Adrenal gland (tissue), 5 donors: ENCODE results near the gene RANBP2.
"Not testable (repeated sequence)": the region's sequence is repeated elsewhere in the genome, so short reads cannot be mapped to it uniquely, and the experiment has no call there.

Experiments used
- POLR2A ChIP-seq, 2 donors: fragments of 450-650 bp; IDR thresholded peaks; one replicate each; pipeline ENCODE4 v1.6.1; 2017; ENCODE audit warnings: antibody characterized with exemption in 2 of 2, mild to moderate bottlenecking in 2 of 2, moderate library complexity in 1 of 2
- TF ChIP-seq, protein P1 (sequence below), 6 experiments: fragments of 450-650 bp in 4 of 6; fragments of 200-600 bp in 2 of 6; sonication (generic) in 1 of 6; IDR thresholded peaks; 1 replicate in 5 of 6; 2 replicates in 1 of 6; pipeline versions ENCODE4 v1.5.1 to v1.8.0; 2016 to 2021; ENCODE audit warnings: antibody characterized with exemption in 6 of 6, mild to moderate bottlenecking in 2 of 6, moderate library complexity in 1 of 6
- donor health status: DM: no; HTN: no; CAD: no.

DNA sequence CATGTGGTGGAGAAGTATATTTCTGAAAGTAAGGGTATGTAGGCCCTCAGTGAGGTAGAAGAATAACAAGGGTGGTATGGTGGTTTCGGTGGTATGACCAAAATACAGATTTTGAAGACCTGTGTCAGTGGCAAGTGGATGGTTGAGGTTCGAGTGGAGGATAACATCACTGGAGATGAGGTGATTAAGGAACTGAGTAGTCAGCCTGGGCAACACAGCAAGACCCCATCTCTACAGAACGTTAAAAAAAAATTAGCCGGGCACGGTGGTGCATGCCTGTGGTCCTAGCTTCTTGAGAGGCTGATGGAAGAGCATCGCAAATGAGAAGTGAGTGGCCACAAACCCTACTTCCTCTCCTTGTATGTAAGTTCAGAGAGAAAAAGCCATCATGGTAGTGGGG, 15.4 kb downstream of the RANBP2 start:
- TF ChIP-seq, protein P1, sequence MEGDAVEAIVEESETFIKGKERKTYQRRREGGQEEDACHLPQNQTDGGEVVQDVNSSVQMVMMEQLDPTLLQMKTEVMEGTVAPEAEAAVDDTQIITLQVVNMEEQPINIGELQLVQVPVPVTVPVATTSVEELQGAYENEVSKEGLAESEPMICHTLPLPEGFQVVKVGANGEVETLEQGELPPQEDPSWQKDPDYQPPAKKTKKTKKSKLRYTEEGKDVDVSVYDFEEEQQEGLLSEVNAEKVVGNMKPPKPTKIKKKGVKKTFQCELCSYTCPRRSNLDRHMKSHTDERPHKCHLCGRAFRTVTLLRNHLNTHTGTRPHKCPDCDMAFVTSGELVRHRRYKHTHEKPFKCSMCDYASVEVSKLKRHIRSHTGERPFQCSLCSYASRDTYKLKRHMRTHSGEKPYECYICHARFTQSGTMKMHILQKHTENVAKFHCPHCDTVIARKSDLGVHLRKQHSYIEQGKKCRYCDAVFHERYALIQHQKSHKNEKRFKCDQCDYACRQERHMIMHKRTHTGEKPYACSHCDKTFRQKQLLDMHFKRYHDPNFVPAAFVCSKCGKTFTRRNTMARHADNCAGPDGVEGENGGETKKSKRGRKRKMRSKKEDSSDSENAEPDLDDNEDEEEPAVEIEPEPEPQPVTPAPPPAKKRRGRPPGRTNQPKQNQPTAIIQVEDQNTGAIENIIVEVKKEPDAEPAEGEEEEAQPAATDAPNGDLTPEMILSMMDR (IDR thresholded peaks at IDR 0.05): not testable (repeated sequence)
- TF ChIP-seq POLR2A (IDR thresholded peaks at IDR 0.05): not testable (repeated sequence)
